COR-L47 (cell line): ENCODE data around the gene MYH15.
A peak's percentile ranks its signal among the peaks of the same experiment; 100 is the strongest.

Experiments
- DNase-seq: peaks from one replicate; lab custom pipeline; 2025; lab: John Stamatoyannopoulos, UW

MYH15 gene

GRCh38 chr3:108414007-108414406 lies 96.4 kb downstream of the MYH15 start:
- no peak for DNase-seq

- no peak for DNase-seq
These were observed 98.2 kb downstream of the MYH15 start for GRCh38 chr3:108412121-108412750.

- no peak for DNase-seq
These were observed 99.8 kb downstream of the MYH15 start for GRCh38 chr3:108410531-108410984.

- no peak for DNase-seq
These were observed 100.6 kb downstream of the MYH15 start for GRCh38 chr3:108409800-108410178.

GRCh38 chr3:108408883-108409799 lies 101.3 kb downstream of the MYH15 start:
- DNase-seq = no peak

- DNase-seq = peak; percentile 69
These were observed 102.5 kb downstream of the MYH15 start for GRCh38 chr3:108407886-108408285.

- peak; percentile 82 for DNase-seq
These were observed 103.7 kb downstream of the MYH15 start for GRCh38 chr3:108406661-108407206.

- no peak for DNase-seq
These were observed 104.2 kb downstream of the MYH15 start for GRCh38 chr3:108406063-108406660.

GRCh38 chr3:108404368-108404767 lies 106.0 kb downstream of the MYH15 start:
- DNase-seq = no peak

- no peak for DNase-seq
These were observed 106.6 kb downstream of the MYH15 start for GRCh38 chr3:108403686-108404345.

- no peak for DNase-seq
These were observed 107.2 kb downstream of the MYH15 start for GRCh38 chr3:108403198-108403597.

GRCh38 chr3:108401836-108402235 lies 108.6 kb downstream of the MYH15 start:
- no peak for DNase-seq

- no peak for DNase-seq
These were observed 111.9 kb downstream of the MYH15 start for GRCh38 chr3:108398510-108398909.

- DNase-seq = no peak
These were observed 114.1 kb downstream of the MYH15 start for GRCh38 chr3:108396336-108396735.

- no peak for DNase-seq
These were observed 115.8 kb downstream of the MYH15 start for GRCh38 chr3:108394563-108394962.

- no peak for DNase-seq
These were observed 116.4 kb downstream of the MYH15 start for GRCh38 chr3:108394016-108394415.

GRCh38 chr3:108393128-108393900 lies 117.1 kb downstream of the MYH15 start:
- peak; percentile 77 for DNase-seq

- DNase-seq = no peak
These were observed 118.3 kb downstream of the MYH15 start for GRCh38 chr3:108391917-108392593.

GRCh38 chr3:108389372-108389771 lies 121.0 kb downstream of the MYH15 start:
- peak; percentile 34 for DNase-seq
